GM12865 (cell line): Measurements from ENCODE around the gene JAK3.

ENCODE experiments used
- DNase-seq: peaks from one replicate; pipeline ENCODE4 v3.0.0; 2010; ENCODE audit warnings: low read depth
- H3K4me3 ChIP-seq: 2 replicates; pipeline ENCODE4 v1.5.1; 2011; ENCODE audit warnings: mild to moderate bottlenecking, low read depth, low read length, control low read depth
- TF ChIP-seq, protein P1 (sequence below): IDR thresholded peaks from 2 replicates; pipeline ENCODE4 v1.5.1; 2011; ENCODE audit warnings: low read length, control low read depth, low read depth, inconsistent platforms; ENCODE audit not compliant: insufficient read depth; ENCODE audit errors: missing control alignments

Gene JAK3

DNA sequence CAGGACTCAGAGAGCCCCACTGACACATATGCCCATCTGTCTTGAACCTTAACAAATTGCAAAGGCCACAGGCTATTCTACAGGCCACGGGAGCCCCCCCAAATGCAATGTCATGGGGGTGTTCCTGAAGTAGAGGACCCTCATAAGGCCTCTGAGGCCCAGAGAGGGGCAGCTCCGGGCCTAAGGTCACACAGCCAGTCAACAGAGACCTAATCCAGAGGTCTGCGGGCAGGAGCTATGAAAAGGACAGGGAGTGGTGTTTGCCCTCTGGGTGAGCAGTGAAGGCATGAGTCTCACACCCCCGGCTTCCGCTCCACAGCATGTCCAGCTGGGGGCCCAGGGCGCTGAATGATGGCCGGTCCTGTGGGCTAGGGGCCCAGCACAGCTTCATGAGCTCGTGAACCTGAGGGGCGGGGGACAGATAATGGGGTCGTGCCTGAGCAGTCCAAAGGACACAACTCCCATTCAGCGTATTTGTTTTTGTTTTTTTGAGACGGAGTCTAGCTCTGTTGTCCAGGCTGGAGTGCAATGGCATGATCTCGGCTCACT lies 21.2 kb downstream of the JAK3 start:
- TF ChIP-seq, protein P1, sequence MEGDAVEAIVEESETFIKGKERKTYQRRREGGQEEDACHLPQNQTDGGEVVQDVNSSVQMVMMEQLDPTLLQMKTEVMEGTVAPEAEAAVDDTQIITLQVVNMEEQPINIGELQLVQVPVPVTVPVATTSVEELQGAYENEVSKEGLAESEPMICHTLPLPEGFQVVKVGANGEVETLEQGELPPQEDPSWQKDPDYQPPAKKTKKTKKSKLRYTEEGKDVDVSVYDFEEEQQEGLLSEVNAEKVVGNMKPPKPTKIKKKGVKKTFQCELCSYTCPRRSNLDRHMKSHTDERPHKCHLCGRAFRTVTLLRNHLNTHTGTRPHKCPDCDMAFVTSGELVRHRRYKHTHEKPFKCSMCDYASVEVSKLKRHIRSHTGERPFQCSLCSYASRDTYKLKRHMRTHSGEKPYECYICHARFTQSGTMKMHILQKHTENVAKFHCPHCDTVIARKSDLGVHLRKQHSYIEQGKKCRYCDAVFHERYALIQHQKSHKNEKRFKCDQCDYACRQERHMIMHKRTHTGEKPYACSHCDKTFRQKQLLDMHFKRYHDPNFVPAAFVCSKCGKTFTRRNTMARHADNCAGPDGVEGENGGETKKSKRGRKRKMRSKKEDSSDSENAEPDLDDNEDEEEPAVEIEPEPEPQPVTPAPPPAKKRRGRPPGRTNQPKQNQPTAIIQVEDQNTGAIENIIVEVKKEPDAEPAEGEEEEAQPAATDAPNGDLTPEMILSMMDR = no peak
- DNase-seq = no peak
- H3K4me3 ChIP-seq = no peak overlapping the region

DNA sequence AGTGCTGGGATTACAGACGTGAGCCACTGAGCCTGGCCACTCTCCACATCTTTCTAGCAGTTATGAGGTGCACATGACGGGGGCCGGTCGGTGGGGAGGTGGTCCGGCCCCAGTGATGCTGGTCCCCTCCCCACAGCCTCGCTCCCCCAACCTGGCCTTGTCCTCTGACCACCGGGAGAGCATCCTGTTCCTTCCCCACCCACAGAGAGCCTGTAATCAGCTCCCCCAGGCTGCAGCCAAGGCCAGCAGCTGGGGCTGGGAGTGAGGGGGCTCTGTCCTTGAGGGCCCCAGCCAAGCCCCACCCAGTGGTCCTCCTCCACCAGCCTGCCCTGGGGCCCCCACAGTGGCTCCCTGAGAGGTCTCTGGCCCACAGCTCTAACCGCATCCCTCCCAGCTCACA lies 23.4 kb downstream of the JAK3 start:
- DNase-seq = no peak
- no peak overlapping the region for H3K4me3 ChIP-seq
- TF ChIP-seq, protein P1 = no peak

DNA sequence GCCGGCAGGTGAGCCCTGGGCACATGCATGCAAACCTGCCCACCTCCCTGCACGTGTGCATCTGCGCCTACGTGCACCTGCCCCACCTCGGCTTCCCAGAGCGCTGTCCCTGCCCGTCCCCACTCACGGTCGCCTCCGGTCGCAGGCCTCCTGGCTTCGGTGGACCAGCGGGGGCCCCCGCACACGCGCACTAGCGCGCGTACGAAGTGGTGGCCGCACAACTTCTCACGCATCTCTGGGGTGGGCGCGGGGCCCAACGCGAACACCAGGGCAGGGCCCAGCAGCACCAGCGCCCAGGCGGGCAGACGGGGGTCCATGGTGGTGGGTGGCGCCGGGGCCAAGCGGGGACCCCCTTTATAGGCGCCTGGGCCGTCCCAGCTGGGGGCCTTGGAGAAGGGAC lies 26.6 kb downstream of the JAK3 start, which contains the start of gene INSL3:
Gene INSL3, minus strand, starts transcription at position 330 of the 400 bp plus-strand sequence. Its CDS starts 13 bp downstream, at position 317.
- TF ChIP-seq, protein P1 = no peak
- no peak within 1 kb of the TSS for H3K4me3 ChIP-seq
- DNase-seq = no peak

DNA sequence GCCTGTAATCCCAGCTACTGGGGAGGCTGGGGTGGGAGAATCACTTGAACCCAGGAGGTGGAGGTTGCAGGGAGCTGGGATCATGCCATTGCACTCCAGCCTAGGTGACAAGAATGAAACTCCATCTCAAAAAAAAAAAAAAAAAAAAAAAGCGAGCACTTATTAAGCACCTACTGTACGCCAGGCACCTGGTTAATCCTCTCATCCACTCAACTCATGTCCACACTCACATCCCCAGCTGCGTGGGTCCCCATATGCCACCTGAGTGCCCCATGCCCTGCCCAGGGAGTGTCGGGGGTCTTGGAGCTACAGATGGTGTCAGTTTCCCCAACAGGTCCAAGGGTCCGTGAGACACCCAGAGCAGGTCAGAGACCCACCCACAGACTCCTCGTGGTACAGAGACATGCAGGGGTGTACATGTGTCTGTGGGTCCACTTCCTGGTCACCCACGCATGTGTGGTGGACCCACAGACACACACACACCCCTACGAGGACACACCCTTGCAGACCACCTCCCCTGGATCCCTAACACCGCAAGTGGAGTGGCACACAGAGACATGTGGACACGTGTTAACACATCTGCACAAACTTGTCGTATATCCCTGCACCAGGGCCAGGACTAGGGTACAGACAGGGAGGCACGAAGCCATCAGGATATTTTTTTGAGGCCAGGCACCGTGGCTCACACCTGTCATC lies 30.0 kb downstream of the JAK3 start:
- H3K4me3 ChIP-seq = no peak overlapping the region
- TF ChIP-seq, protein P1 = no peak
- DNase-seq = no peak

DNA sequence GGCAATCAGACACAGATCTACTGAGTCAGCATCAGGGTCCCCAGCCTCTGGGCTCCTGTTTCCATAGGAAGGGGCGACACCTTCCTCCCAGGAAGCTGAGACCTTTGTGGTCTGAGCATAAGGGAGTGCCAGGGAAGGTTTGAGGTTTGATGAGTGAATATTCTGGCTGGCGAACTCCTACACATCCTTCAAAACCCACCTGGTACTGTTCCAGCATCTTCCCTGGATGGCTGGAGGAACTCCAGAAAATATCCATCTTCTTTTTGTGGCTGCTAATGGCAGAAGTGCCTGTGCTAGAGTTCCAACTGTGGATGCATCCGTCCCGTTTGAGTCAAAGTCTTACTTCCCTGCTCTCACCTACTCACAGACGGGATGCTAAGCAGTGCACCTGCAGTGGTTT lies 35.7 kb downstream of the JAK3 start:
- no peak for DNase-seq
- no peak overlapping the region for H3K4me3 ChIP-seq
- TF ChIP-seq, protein P1 = no peak

DNA sequence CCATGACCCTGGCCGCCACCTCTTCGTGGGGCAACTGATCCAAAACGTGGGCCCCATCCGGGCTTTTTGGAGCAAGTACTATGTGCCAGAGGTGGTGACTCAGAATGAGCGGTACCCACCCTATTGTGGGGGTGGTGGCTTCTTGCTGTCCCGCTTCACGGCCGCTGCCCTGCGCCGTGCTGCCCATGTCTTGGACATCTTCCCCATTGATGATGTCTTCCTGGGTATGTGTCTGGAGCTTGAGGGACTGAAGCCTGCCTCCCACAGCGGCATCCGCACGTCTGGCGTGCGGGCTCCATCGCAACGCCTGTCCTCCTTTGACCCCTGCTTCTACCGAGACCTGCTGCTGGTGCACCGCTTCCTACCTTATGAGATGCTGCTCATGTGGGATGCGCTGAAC lies 36.1 kb downstream of the JAK3 start:
- DNase-seq = no peak
- H3K4me3 ChIP-seq = no peak overlapping the region
- TF ChIP-seq, protein P1 = no peak

DNA sequence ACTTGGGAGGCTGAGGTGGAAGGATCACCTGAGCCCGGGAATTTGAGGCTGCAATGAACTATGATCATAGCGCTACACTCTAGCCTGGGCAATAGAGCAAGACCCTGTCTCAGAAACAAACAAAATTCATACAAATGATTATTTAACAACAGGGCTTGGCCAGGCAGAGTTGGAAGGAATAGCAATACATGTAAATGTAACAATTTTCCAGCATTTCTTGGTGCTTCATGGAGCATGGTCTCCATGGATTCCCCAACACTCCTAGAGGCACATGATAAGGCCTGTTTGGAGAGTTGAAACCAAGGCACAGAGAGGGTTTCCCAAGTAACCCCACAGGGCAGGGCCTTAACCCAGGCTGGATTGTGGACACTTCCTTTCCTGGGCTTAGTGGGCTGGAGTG lies 36.7 kb downstream of the JAK3 start:
- DNase-seq = no peak
- H3K4me3 ChIP-seq = no peak overlapping the region
- TF ChIP-seq, protein P1 = no peak
